Measurements from ENCODE around the gene ASB1.

The ASB1 gene

DNA sequence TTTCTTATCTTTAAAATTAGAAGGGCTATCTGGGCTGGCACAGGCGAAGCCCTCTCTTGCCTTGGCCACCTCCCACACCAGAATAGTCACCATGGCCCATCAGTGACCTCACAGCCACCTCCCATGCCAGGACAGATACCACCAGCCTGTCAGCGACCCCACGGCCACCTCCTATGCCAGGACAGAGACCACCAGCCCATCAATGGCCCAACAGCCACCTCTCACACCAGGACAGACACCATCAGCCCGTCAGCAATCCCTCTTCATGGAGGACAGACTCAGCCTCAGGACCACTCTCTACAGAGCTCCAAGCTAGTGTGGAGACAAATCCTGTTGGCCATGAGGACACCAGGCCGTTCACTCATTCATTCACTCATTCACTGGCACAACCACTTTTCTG lies 74.6 kb downstream of the ASB1 start:
- ChIA-PET POLR2A (no interaction called here), CTCF (no interaction called here)

More for the DNA sequence above, 74.6 kb downstream of the ASB1 start:
- TF ChIP-seq SP1 (IDR thresholded peaks at IDR 0.05) (no peak), ELF4 (IDR thresholded peaks at IDR 0.05) (no peak), L3MBTL2 (conservative IDR thresholded peaks at IDR 0.05) (no peak), ARNT (IDR thresholded peaks at IDR 0.05) (no peak), BHLHE40 (IDR thresholded peaks at IDR 0.05; ENCODE audit: borderline replicate concordance) (no peak), FOXA1 (IDR thresholded peaks at IDR 0.05) (no peak), ZNF384 (IDR thresholded peaks at IDR 0.05) (no peak), FOXK2 (IDR thresholded peaks at IDR 0.05) (no peak), FOXM1 (IDR thresholded peaks at IDR 0.05; ENCODE audit: borderline replicate concordance) (no peak), LEF1 (IDR thresholded peaks at IDR 0.05; ENCODE audit: borderline replicate concordance) (no peak), CTBP1 (IDR thresholded peaks at IDR 0.05; ENCODE audit: borderline replicate concordance) (no peak), SUZ12 (IDR thresholded peaks at IDR 0.05) (no peak), HDGF (IDR thresholded peaks at IDR 0.05; ENCODE audit: borderline replicate concordance) (no peak), TARDBP (IDR thresholded peaks at IDR 0.05) (no peak), NFRKB (IDR thresholded peaks at IDR 0.05) (no peak)
- TF ChIP-seq, protein P1, sequence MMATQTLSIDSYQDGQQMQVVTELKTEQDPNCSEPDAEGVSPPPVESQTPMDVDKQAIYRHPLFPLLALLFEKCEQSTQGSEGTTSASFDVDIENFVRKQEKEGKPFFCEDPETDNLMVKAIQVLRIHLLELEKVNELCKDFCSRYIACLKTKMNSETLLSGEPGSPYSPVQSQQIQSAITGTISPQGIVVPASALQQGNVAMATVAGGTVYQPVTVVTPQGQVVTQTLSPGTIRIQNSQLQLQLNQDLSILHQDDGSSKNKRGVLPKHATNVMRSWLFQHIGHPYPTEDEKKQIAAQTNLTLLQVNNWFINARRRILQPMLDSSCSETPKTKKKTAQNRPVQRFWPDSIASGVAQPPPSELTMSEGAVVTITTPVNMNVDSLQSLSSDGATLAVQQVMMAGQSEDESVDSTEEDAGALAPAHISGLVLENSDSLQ (IDR thresholded peaks at IDR 0.05) = no peak
- no peak for DNase-seq (ENCODE audit: extremely low spot score)
